Measurements from ENCODE around the gene RASSF9.

RASSF9 gene

GRCh38 chr12:85820101-85820500, 16.1 kb downstream of the RASSF9 start:
- DNase-seq = no peak

- no peak for DNase-seq
These were observed 21.5 kb downstream of the RASSF9 start for GRCh38 chr12:85814741-85815140.

GRCh38 chr12:85814071-85814470, 22.1 kb downstream of the RASSF9 start:
- DNase-seq = no peak

GRCh38 chr12:85809500-85809899, 26.7 kb downstream of the RASSF9 start:
- no peak for DNase-seq

GRCh38 chr12:85807730-85808129, 28.5 kb downstream of the RASSF9 start:
- DNase-seq = no peak

GRCh38 chr12:85805654-85806053, 30.6 kb downstream of the RASSF9 start:
- DNase-seq = no peak

GRCh38 chr12:85804663-85805062, 31.5 kb downstream of the RASSF9 start:
- no peak for DNase-seq

- no peak for DNase-seq
These were observed 32.3 kb downstream of the RASSF9 start for GRCh38 chr12:85803923-85804322.

- no peak for DNase-seq
These were observed 33.0 kb downstream of the RASSF9 start for GRCh38 chr12:85803231-85803630.

GRCh38 chr12:85798122-85798521, 38.1 kb downstream of the RASSF9 start:
- no peak for DNase-seq

- DNase-seq = no peak
These were observed 40.2 kb downstream of the RASSF9 start for GRCh38 chr12:85796001-85796400.

- no peak for DNase-seq
These were observed 41.7 kb downstream of the RASSF9 start for GRCh38 chr12:85794531-85794930.

- DNase-seq = no peak
These were observed 52.0 kb downstream of the RASSF9 start for GRCh38 chr12:85784096-85784720.

GRCh38 chr12:85782711-85783110, 53.5 kb downstream of the RASSF9 start:
- no peak for DNase-seq

GRCh38 chr12:85781766-85782165, 54.4 kb downstream of the RASSF9 start:
- no peak for DNase-seq

GRCh38 chr12:85779768-85780167, 56.4 kb downstream of the RASSF9 start:
- DNase-seq = no peak

GRCh38 chr12:85775091-85775490, 61.1 kb downstream of the RASSF9 start:
- DNase-seq = no peak

- no peak for DNase-seq
These were observed 70.7 kb downstream of the RASSF9 start for GRCh38 chr12:85765453-85765869.

GRCh38 chr12:85759623-85760022, 76.6 kb downstream of the RASSF9 start:
- no peak for DNase-seq

- no peak for DNase-seq
These were observed 77.1 kb downstream of the RASSF9 start for GRCh38 chr12:85759091-85759490.

- no peak for DNase-seq
These were observed 80.4 kb downstream of the RASSF9 start for GRCh38 chr12:85755760-85756159.
